Measurements from ENCODE around the gene GPS1. TPM values are rescaled to one million over a fixed set of nuclear protein-coding genes. Genes with fewer than 3 reads are reported as not detected.
A peak's percentile ranks its signal among the peaks of the same experiment; 100 is the strongest.

Gene GPS1
- total RNA-seq, 1 experiment from 2014 or later = 136 TPM

GRCh38 chr17:82058855-82059249, 7.2 kb downstream of the GPS1 start:
- no peak for DNase-seq (ENCODE audit: low read depth)

- DNase-seq (ENCODE audit: low read depth) = no peak
Measured at GRCh38 chr17:82059272-82060000, 7.7 kb downstream of the GPS1 start.

GRCh38 chr17:82060001-82060380, 8.3 kb downstream of the GPS1 start:
- no peak for DNase-seq (ENCODE audit: low read depth)

GRCh38 chr17:82060614-82061013, 8.9 kb downstream of the GPS1 start:
- no peak for DNase-seq (ENCODE audit: low read depth)

GRCh38 chr17:82061047-82061925, 9.6 kb downstream of the GPS1 start:
- no peak for DNase-seq (ENCODE audit: low read depth)

GRCh38 chr17:82062076-82062983, 10.6 kb downstream of the GPS1 start:
- DNase-seq (ENCODE audit: low read depth) = no peak

- no peak for DNase-seq (ENCODE audit: low read depth)
Measured at GRCh38 chr17:82062984-82063368, 11.3 kb downstream of the GPS1 start.

- no peak for DNase-seq (ENCODE audit: low read depth)
Measured at GRCh38 chr17:82063424-82064415, 12.0 kb downstream of the GPS1 start.

- DNase-seq (ENCODE audit: low read depth) = no peak
Measured at GRCh38 chr17:82064433-82065192, 12.9 kb downstream of the GPS1 start.

- DNase-seq (ENCODE audit: low read depth) = no peak
Measured at GRCh38 chr17:82065193-82065637, 13.5 kb downstream of the GPS1 start.

- peak; percentile 28 for DNase-seq (ENCODE audit: low read depth)
Measured at GRCh38 chr17:82065638-82066303, 14.1 kb downstream of the GPS1 start, which contains the start of gene DUS1L. TSS of gene DUS1L (minus strand) at chr17:82065804. CDS start at chr17:82065059, 745 bp downstream.

- no peak for DNase-seq (ENCODE audit: low read depth)
Measured at GRCh38 chr17:82070611-82071010, 18.9 kb downstream of the GPS1 start.

GRCh38 chr17:82072827-82073226, 21.1 kb downstream of the GPS1 start:
- no peak for DNase-seq (ENCODE audit: low read depth)

GRCh38 chr17:82073446-82073845, 21.7 kb downstream of the GPS1 start:
- DNase-seq (ENCODE audit: low read depth) = no peak

- no peak for DNase-seq (ENCODE audit: low read depth)
Measured at GRCh38 chr17:82076018-82076784, 24.5 kb downstream of the GPS1 start.

GRCh38 chr17:82076785-82077591, 25.3 kb downstream of the GPS1 start:
- DNase-seq (ENCODE audit: low read depth) = no peak

GRCh38 chr17:82077617-82078358, 26.1 kb downstream of the GPS1 start:
- DNase-seq (ENCODE audit: low read depth) = no peak
